Activated naive CD4-positive, alpha-beta T cell treated with Interleukin-2 at 50 U/mL for 16 hours (primary cell): ENCODE data around the gene NAT8L.

ENCODE experiments used
- DNase-seq: peaks from one replicate; pipeline ENCODE4 v3.0.0-alpha.2; 2020

The NAT8L gene

GRCh38 chr4:2046031-2046961 is 12.8 kb upstream of the NAT8L start:
- no peak for DNase-seq

GRCh38 chr4:2047031-2047660 is 12.0 kb upstream of the NAT8L start:
- DNase-seq, result no peak

DNA sequence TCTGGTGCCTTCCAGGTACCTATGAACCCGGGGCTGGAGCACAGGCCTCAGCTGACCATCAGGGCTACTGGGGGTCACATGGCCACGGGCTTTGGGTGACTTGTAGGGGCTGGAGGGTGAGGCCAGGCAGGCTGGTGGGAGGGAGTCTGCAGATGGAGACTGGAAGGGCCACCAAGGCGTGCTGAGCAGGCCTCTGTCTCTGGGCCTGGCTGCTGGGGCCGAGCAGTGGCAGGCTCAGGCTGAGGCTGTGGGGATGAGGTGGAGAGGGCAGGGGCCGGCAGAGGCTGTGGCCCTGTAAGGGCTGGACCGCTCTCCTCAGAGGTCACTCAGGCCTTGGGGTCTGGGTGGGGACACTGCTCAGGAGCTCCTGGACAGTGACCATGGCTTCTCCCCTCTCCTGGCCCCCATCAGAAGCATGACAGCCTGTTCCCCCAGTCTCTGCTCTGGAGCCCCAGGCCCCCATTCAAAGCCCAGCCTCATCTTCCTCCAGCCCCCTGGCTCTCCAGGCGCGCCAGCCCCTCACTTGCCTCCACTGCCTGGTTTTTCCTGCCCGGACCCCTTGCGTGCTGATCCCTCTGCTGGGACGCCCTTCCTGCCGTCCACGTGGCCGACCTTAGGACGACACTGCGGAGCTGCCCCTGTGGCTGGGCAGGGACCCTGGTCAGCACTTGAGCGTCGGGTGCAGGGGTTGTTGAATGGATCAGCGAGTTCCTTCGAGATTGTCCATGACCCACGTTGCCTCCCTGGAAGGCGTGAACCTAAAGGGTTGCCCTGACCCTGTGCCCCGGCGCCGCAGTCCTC is 11.1 kb upstream of the NAT8L start:
- no peak for DNase-seq

- DNase-seq, result no peak
Observed at GRCh38 chr4:2048831-2049230, 10.3 kb upstream of the NAT8L start.

- no peak for DNase-seq
Observed at GRCh38 chr4:2049381-2049780, 9.7 kb upstream of the NAT8L start.

DNA sequence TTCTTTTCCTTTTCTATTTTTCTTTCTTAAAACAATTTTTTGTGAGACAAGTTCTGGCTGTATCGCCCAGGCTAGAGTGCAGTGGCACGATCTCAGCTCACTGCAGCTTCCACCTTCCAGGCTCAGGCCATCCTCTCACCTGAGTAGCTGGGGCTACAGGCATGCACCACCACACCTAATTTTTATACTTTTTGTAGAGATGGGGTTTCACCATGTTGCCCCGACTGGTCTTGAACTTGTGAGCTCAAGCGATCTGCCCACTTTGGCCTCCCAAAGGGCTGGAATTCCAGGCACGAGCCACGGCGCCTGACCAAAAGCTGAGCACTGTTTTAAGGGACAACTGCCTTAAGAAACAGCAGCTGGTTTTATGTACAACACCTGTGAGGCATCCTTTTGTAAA is 9.3 kb upstream of the NAT8L start:
- no peak for DNase-seq

GRCh38 chr4:2051086-2051485 is 8.0 kb upstream of the NAT8L start:
- DNase-seq, result no peak

DNA sequence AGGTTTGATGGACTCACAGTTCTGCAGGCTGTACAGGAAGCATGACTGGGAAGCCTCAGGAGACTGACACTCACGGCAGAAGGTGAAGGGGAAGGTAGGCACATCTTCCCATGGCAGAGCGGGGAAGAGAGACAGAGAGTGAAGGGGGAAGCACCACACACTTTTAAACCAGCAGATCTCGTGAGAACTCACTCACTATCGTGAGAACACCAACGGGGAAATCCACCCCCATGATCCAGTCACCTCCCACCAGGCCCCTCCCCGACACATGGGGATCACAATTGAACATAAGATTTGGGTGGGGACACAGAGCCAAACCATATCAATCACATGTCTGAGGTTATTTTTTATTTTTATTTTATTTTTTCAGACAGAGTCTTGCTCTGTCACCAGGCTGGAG is 4.9 kb upstream of the NAT8L start:
- DNase-seq, result no peak

DNA sequence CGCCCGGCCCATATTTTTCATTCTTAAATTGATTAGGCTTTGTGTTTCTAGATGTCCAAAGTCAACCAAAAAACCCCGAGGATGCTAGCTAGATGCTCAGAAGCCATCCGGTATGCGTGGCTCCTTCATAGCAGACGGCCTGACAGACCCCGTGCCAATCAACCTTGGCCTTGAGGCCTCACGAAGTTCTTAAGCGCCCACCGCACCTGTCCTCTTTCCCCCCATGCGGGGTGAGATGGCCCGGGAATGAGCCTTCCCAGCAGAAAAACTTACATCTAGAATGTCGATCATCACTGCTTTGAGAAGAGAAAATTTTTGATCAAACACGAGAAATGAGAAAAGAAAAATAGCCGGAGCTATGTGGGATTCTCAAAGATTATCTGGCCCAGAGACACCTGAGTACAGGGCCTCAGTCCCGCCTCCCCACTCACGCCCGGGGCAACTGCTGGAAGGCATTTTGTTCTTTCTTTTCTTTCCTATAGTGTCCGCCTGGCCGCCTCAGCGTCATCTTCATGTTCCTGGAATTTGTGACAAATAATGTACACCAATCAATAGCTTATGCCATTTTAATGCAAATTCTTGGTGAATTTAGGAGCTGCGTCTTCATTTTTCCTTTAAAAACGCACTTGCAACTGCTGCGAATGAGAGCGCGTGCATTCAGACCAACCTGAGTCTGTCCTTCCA is 1.6 kb upstream of the NAT8L start:
- no peak for DNase-seq

DNA sequence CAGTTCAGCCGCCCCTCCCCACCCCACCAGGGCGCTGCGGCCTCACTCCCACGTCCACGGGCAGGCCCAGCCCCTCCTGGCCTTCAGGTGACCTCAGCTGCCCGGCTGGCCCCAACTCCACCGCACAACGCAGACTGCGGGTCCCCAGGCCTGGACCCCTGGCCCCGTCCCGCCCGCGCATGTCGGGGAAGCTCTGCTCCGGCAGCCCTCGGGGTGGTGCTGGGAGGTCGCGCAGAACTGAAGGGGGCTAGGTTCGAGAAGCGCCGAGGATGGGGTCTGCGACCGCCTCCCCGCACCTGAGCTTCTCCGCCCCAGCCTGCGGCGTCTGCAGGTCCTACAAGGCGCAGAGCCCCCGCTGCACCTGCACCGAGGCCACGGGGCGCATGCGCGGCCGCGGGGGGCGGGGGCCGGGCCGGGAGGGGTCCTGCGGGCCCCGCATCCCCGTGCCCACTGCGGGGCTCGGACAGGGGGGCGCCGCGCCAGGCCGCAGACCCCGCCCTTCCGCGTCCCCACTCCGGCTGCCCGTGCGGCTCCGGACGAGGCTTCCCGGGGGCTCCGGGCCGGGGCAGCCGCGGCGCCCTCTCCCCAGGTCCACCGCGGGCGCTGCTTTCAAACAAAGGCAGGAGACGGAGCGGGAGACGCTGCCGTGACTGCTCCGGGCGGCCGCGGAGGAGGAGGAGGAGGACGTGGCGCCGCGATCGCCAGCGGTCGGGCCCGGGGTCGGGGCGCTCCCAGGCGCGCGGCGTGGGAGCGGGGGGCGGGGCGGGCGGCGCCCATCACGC is 672 bp upstream of the NAT8L start:
- DNase-seq, result no peak

GRCh38 chr4:2059726-2060602 is 837 bp downstream of the NAT8L start:
- no peak for DNase-seq

DNA sequence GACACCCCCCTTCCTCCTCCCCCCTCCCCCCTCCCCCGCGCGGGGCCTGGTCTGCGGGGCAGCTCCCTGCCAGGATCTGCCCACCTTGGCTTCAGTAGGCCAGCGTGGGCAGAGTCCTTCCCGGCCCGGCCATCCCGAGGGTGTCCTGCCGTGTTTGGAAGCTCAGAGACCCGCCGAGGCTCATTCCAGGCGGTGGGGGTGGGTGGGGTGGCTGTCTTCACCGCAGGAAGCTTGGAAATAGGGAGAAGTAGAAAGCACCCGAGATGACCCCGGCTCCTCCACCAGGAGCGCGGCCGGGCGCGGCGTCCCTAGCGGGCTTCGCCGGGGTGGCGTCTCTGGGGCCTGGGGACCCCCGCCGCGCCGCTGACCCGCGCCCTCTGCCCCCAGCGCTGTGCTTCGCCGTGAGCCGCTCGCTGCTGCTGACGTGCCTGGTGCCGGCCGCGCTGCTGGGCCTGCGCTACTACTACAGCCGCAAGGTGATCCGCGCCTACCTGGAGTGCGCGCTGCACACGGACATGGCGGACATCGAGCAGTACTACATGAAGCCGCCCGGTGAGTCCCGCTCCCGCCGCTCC is 1.6 kb downstream of the NAT8L start:
- DNase-seq, result no peak

- DNase-seq, result no peak
Observed at GRCh38 chr4:2061186-2062131, 2.3 kb downstream of the NAT8L start.

- DNase-seq, result no peak
Observed at GRCh38 chr4:2062168-2062807, 3.2 kb downstream of the NAT8L start.

DNA sequence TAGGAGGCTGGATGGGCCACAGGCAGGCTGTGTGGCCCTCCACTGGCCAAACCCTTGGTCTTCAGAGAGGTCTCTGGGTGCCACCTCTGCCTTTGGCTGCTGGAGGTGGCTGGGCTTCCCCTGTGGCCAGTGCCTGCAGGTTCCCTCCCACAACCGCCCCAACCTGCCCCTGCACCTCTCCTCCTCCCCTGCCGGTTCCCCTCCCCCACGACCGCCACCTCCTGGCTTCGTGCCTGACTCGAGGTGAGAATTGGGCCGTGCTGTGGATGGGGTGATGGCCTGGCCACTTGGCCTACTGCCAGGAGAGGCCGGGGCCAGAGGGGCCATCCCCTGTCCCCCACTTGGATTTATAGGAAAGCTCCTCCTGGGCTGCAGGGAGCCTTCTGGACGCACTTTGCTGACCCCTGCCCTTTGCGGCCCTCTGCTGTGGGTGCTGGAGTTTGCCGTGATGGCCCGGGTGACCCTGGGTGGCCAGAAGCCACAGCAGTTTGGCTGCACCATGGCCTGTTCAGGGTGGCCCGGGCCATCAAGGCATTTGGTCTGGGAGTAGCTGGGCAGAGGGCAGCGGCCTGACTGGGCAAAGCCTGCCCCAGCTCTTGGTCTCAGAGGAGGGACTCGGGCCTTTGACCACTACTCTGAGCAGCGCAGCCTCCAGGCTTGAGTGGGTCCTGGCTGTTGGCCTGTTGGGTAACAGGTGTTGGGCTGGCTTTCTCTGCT is 3.8 kb downstream of the NAT8L start:
- no peak for DNase-seq

DNA sequence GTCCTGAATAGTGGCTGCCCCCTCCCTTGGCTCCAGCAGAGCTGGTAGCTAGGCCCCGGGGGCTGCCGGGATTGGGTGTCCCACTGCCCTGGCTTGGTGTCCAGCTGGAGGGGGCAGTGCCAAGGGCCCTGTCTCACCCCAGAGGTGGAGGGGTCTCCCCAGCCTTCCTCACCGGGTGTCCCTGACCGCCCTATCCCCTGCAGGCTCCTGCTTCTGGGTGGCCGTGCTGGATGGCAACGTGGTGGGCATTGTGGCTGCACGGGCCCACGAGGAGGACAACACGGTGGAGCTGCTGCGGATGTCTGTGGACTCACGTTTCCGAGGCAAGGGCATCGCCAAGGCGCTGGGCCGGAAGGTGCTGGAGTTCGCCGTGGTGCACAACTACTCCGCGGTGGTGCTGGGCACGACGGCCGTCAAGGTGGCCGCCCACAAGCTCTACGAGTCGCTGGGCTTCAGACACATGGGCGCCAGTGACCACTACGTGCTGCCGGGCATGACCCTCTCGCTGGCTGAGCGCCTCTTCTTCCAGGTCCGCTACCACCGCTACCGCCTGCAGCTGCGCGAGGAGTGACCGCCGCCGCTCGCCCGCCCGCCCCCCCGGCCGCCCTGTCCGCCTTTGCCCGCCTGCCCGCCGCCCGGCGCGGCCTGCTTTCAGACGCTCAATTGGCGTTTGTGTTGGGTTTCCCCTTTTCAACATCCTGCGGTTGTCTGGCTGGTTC is 4.6 kb downstream of the NAT8L start:
- no peak for DNase-seq

- DNase-seq, result no peak
Observed at GRCh38 chr4:2064276-2064991, 5.3 kb downstream of the NAT8L start.
